Body of pancreas (tissue), 4 donors: ENCODE results near the gene HOXD8. TPM values are rescaled to one million over a fixed set of nuclear protein-coding genes. Genes with fewer than 3 reads are reported as not detected.

Source experiments
- ATAC-seq: fragments of 150-250 bp; one replicate; pipeline ENCODE4 v1.9.1; 2016
- DNase-seq, 4 donors: peaks; one replicate each; pipeline ENCODE4 v3.0.0-alpha.2; 2019
- H3K27ac ChIP-seq, 4 donors: fragments of 200-600 bp; sonication (generic); 1 replicate in 3 of 4; 2 replicates in 1 of 4; pipeline versions ENCODE4 v1.5.1 to v1.6.1; 2016 to 2019; ENCODE audit warnings: mild to moderate bottlenecking in 1 of 4, mixed read lengths in 1 of 4, moderate library complexity in 1 of 4
- H3K27me3 ChIP-seq, 2 donors: fragments of 200-600 bp; sonication (generic); one replicate each; pipeline ENCODE4 v1.6.0; 2016; ENCODE audit warnings: mild to moderate bottlenecking in 1 of 2
- H3K36me3 ChIP-seq, 2 donors: fragments of 200-600 bp; sonication (generic); replicated peaks in 1 of 2; 2 replicates each; pipeline ENCODE4 v1.5.1; 2016; ENCODE audit warnings: low read depth in 2 of 2; ENCODE audit not compliant: insufficient read depth in 1 of 2
- H3K4me1 ChIP-seq: fragments of 200-600 bp; sonication (generic); one replicate; pipeline ENCODE4 v1.6.0; 2016
- H3K4me3 ChIP-seq, 2 donors: fragments of 200-600 bp; sonication (generic); 1 replicate in 1 of 2; 2 replicates in 1 of 2; pipeline ENCODE4 v1.5.1; 2016 to 2019
- H3K9me3 ChIP-seq, 3 donors: fragments of 200-600 bp; sonication (generic); 1 replicate in 2 of 3; 2 replicates in 1 of 3; pipeline ENCODE4 v1.5.1; 2016
- POLR2A ChIP-seq, 3 donors: fragments of 450-650 bp; IDR thresholded peaks; one replicate each; pipeline ENCODE4 v1.6.1; 2016; ENCODE audit warnings: antibody characterized with exemption in 3 of 3, mild to moderate bottlenecking in 2 of 3
- WGBS, 2 donors: methylation state at CpG; one replicate each; pipeline ENCODE4 v1.1.5; 2017; 5-methylcytosine and 5-hydroxymethylcytosine counted together
- intact Hi-C: fragments of 100-400 bp; cut with DNase I; formaldehyde crosslinking; loops from one replicate; pipeline ENCODE4 v1.15.1; 2023
- total RNA-seq, 2 donors: library from RNA; depleted of rRNA; stranded (reverse); fragments of >200 nt; gene quantifications; one replicate each; pipeline ENCODE4 v1.1.0, GENCODE V29; 2016
- TF ChIP-seq, protein P1 (sequence below), 7 experiments: fragments of 450-650 bp in 4 of 7; fragments of 200-600 bp in 3 of 7; sonication (generic) in 3 of 7; IDR thresholded peaks; one replicate each; pipeline ENCODE4 v1.5.1; 2016 to 2019; ENCODE audit warnings: antibody characterized with exemption in 7 of 7

HOXD8 gene
- total RNA-seq, 2 donors from 2014 or later, result 2.6 to 3.1 TPM

GRCh38 chr2:176084611-176085119 is 44.8 kb upstream of the HOXD8 start:
- DNase-seq (no peak), ATAC-seq (no peak)
- no peak overlapping the region for H3K4me3 ChIP-seq
- TF ChIP-seq, protein P1, sequence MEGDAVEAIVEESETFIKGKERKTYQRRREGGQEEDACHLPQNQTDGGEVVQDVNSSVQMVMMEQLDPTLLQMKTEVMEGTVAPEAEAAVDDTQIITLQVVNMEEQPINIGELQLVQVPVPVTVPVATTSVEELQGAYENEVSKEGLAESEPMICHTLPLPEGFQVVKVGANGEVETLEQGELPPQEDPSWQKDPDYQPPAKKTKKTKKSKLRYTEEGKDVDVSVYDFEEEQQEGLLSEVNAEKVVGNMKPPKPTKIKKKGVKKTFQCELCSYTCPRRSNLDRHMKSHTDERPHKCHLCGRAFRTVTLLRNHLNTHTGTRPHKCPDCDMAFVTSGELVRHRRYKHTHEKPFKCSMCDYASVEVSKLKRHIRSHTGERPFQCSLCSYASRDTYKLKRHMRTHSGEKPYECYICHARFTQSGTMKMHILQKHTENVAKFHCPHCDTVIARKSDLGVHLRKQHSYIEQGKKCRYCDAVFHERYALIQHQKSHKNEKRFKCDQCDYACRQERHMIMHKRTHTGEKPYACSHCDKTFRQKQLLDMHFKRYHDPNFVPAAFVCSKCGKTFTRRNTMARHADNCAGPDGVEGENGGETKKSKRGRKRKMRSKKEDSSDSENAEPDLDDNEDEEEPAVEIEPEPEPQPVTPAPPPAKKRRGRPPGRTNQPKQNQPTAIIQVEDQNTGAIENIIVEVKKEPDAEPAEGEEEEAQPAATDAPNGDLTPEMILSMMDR (IDR thresholded peaks at IDR 0.05), result no peak
- TF ChIP-seq POLR2A (IDR thresholded peaks at IDR 0.05), result no peak
- H3K36me3 ChIP-seq, result no peaks in the 10 kb centered on the region
- WGBS, 2 donors, result 4 to 10% methylated on average over 26 of the region's 26 CpGs
- H3K27me3 ChIP-seq, result peaks cover 6 to 88% of the 10 kb centered on the region in 2 donors
- H3K27ac ChIP-seq, result no peak overlapping the region
- peaks cover 0 to 8% (median 0%) of the 10 kb centered on the region in 3 donors for H3K9me3 ChIP-seq
- H3K4me1 ChIP-seq, result peaks cover 38% of the 10 kb centered on the region
- intact Hi-C loops, result loop anchor here (10.0 kb wide), 1 partner anchor 720 kb away; no protein-coding TSS in a partner anchor

DNA sequence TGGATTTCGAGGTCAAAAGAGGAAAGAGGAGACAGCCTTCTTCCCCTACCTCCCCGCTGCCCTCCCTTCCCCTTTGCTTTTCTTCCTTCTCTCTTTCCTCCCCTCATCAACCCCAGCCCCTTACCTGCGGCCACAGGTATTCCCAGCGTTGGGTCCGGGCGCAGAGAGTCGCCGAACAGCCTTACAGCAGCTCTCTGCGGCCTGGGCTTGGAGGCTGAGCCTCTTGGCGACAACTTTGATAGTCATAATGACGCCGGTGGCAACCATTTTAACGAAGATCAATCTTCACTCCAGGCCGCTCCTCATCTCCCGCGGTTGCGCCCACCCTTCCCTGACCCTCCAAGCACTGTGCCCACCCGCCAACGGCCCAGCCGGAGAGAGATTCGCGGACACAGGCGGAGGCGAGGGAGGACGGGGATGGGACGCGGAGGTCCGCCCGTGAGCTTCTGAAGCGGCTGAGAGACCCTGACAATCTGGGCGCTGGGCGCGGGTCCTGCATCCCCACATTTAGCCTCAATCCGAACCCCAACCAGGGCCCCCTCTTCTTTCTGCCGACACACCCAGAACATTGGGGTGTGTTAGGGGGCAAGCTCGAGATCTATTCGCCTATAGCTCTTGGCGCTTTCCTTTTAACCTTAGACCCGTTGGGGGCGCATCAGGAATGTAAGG is 44.3 kb upstream of the HOXD8 start:
- Histone ChIP-seq H3K27me3 (peaks cover 6 to 88% of the 10 kb centered on the region in 2 donors), H3K4me1 (peaks cover 34% of the 10 kb centered on the region), H3K4me3 (no peak overlapping the region), H3K9me3 (peaks cover 0 to 8% (median 0%) of the 10 kb centered on the region in 3 donors), H3K27ac (no peak overlapping the region), H3K36me3 (no peaks in the 10 kb centered on the region)
- DNase-seq (no peak), ATAC-seq (no peak)
- TF ChIP-seq, protein P1 (IDR thresholded peaks at IDR 0.05), result no peak
- intact Hi-C loops, result loop anchor here (10.0 kb wide), 1 partner anchor 720 kb away; no protein-coding TSS in a partner anchor
- WGBS, 2 donors, result 4 to 9% methylated on average over 28 to 40 of the region's 40 CpGs

DNA sequence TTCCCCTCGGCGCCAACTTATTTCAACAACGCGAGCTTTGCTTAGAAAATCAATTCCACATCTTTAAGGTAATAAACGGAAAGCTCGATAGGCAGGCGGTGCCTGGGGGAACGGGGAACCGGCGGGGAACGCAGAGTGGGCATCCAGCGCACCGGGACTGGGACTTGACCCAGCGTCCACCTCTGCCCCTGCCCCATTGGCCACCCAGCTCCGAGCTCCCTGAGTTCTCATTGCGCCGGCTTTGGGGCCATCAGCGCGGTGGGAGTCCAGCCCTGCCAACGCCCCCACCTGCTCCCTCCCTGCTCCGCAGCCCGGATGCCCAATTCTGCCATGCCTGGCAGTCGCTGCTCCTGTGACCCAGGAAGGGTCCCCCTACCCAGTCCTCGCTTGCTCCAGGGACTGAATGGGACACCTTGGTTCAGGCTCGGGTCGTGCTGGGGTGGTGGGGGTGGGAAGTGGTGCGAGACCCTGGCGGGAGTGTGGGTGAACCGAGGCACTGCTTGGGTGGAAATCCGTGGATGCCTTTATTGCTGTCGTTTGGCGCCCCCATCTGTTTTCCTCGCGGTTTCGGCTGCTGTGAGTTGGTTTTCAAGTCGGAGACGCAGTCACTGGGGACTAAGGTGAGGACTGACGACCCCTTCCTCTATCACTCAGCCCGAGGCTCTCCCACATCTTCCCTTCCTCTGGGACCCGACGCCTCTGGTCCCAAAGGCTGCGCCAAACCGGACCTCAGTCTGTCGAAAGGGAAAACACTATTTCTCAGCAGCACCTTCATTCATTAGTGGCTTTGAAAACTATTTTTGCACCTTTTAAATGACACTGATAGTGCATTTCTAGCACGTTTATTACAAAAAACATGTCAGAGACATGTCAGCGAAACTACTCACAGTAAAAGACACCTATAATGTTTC is 43.4 kb upstream of the HOXD8 start:
- intact Hi-C loops, result loop anchor here (10.0 kb wide), 1 partner anchor 721 kb away; no protein-coding TSS in a partner anchor
- no peak for ATAC-seq
- H3K9me3 ChIP-seq, result peaks cover 0 to 2% (median 0%) of the 10 kb centered on the region in 3 donors
- DNase-seq, result peak in 2 of 4 donors; percentile 21 to 55
- TF ChIP-seq, protein P1 (IDR thresholded peaks at IDR 0.05), result peak in 5 of 7 experiments; percentile 11 to 44 (median 25)
- TF ChIP-seq POLR2A (IDR thresholded peaks at IDR 0.05), result no peak
- H3K27ac ChIP-seq, result no peak overlapping the region
- peaks cover 6 to 83% of the 10 kb centered on the region in 2 donors for H3K27me3 ChIP-seq
- no peaks in the 10 kb centered on the region for H3K36me3 ChIP-seq
- peaks cover 27% of the 10 kb centered on the region for H3K4me1 ChIP-seq
- WGBS, 2 donors, result 2 to 4% methylated on average over 35 to 46 of the region's 46 CpGs
- no peak overlapping the region for H3K4me3 ChIP-seq

DNA sequence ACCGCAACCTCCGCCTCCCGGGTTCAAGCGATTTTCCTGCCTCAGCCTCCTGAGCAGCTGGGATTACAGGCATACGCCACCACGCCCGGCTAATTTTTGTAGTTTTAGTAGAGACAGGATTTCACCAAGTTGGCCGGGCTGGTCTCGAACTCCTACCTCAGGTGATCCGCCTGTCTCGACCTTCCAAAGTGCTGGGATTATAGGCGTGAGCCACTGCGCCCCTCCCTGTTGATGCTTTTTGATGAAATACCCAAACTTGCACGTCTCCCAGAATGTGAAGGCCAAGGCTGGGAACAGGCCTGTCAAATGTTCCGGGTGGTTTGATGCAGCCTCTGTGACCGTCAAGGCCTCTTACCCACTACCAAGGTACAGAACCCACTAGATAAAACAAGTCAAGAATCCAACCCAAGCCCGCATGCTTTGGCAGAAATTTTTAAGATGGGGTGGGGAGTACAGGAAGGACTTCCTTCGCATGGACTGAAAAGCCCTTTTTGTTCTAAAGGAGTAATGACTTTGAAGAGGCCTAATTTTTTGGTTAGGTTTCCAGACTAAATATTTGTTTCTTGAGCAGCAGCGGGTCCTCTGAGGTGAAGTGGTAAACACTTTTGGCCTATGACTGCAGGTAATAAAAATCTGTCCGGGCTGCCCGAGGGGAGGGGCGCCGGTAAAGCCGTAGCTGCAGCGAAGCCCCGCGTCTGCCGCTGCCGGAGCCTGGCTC is 42.0 kb upstream of the HOXD8 start:
- ATAC-seq (no peak), DNase-seq (no peak)
- WGBS, 2 donors, result 18 to 26% methylated on average over 29 of the region's 29 CpGs
- H3K36me3 ChIP-seq, result no peaks in the 10 kb centered on the region
- no peak overlapping the region for H3K4me3 ChIP-seq
- intact Hi-C loops, result loop anchor here (10.0 kb wide), 1 partner anchor 723 kb away; no protein-coding TSS in a partner anchor
- TF ChIP-seq, protein P1 (IDR thresholded peaks at IDR 0.05), result no peak
- H3K27ac ChIP-seq, result no peak overlapping the region
- peaks cover 6 to 81% of the 10 kb centered on the region in 2 donors for H3K27me3 ChIP-seq
- peaks cover 28% of the 10 kb centered on the region for H3K4me1 ChIP-seq
- H3K9me3 ChIP-seq, result no peaks in the 10 kb centered on the region
